HG02798 (cell line): ENCODE data around the gene SMCHD1.
"Not testable (repeated sequence)": the region's sequence is repeated elsewhere in the genome, so short reads cannot be mapped to it uniquely, and the experiment has no call there.

Experiments
- ATAC-seq: cut with Tn5 transposase; IDR thresholded peaks from one replicate; pipeline ENCODE4 v1.9.1; 2021; ENCODE audit warnings: mild to moderate bottlenecking; ENCODE audit not compliant: unreplicated experiment, poor library complexity

The SMCHD1 gene

GRCh38 chr18:2714140-2714539, 58.6 kb downstream of the SMCHD1 start:
- no peak for ATAC-seq

GRCh38 chr18:2715990-2716389, 60.5 kb downstream of the SMCHD1 start:
- no peak for ATAC-seq

- no peak for ATAC-seq
These were observed 61.1 kb downstream of the SMCHD1 start for GRCh38 chr18:2716394-2717326.

- ATAC-seq: no peak
These were observed 61.9 kb downstream of the SMCHD1 start for GRCh38 chr18:2717407-2717806.

- no peak for ATAC-seq
These were observed 63.5 kb downstream of the SMCHD1 start for GRCh38 chr18:2719040-2719439.

GRCh38 chr18:2723207-2723606, 67.7 kb downstream of the SMCHD1 start:
- ATAC-seq: no peak

- no peak for ATAC-seq
These were observed 74.2 kb downstream of the SMCHD1 start for GRCh38 chr18:2729757-2730156.

- no peak for ATAC-seq
These were observed 81.3 kb downstream of the SMCHD1 start for GRCh38 chr18:2736823-2737222.

GRCh38 chr18:2740082-2740481, 84.6 kb downstream of the SMCHD1 start:
- ATAC-seq: not testable (repeated sequence)

- no peak for ATAC-seq
These were observed 90.7 kb downstream of the SMCHD1 start for GRCh38 chr18:2746274-2746673.

GRCh38 chr18:2758309-2758708, 102.8 kb downstream of the SMCHD1 start:
- ATAC-seq: no peak

- ATAC-seq: no peak
These were observed 119.1 kb downstream of the SMCHD1 start for GRCh38 chr18:2774669-2775068.

GRCh38 chr18:2776601-2777000, 121.1 kb downstream of the SMCHD1 start:
- ATAC-seq: no peak

GRCh38 chr18:2777241-2777640, 121.7 kb downstream of the SMCHD1 start:
- no peak for ATAC-seq

- ATAC-seq: no peak
These were observed 125.2 kb downstream of the SMCHD1 start for GRCh38 chr18:2780750-2781149.

GRCh38 chr18:2787225-2787624, 131.7 kb downstream of the SMCHD1 start:
- no peak for ATAC-seq

GRCh38 chr18:2792395-2792794, 136.9 kb downstream of the SMCHD1 start:
- ATAC-seq: no peak

GRCh38 chr18:2794159-2794558, 138.6 kb downstream of the SMCHD1 start:
- no peak for ATAC-seq

- ATAC-seq: no peak
These were observed 142.4 kb downstream of the SMCHD1 start for GRCh38 chr18:2797951-2798350.

GRCh38 chr18:2799369-2799768, 143.8 kb downstream of the SMCHD1 start:
- no peak for ATAC-seq

- ATAC-seq: no peak
These were observed 150.7 kb downstream of the SMCHD1 start for GRCh38 chr18:2805970-2806943.
